HG03571 (cell line): ENCODE measurements around the gene TOPBP1.

ENCODE experiments used
- ATAC-seq: cut with Tn5 transposase; IDR thresholded peaks from one replicate; pipeline ENCODE4 v1.9.1; 2021; ENCODE audit not compliant: unreplicated experiment

TOPBP1 gene

DNA sequence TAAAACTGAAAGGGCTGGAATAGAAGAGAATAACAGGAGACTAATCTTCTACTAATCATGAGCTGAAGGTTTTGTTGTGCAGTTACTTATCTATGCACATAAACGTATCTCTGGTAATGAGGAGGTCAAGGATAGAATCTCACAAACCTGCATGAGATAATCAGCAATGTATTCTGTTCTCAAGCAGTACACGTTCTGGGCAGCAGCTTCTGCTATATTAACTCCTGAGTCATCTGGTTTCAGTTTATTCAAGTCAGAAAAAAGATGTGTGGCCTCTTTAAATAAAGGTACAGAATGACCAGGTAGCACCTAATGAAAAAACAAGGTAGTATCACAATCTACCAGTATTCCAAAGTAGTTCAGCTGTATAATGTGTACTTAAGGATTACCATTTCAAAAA, 53.4 kb downstream of the TOPBP1 start:
- ATAC-seq = no peak

DNA sequence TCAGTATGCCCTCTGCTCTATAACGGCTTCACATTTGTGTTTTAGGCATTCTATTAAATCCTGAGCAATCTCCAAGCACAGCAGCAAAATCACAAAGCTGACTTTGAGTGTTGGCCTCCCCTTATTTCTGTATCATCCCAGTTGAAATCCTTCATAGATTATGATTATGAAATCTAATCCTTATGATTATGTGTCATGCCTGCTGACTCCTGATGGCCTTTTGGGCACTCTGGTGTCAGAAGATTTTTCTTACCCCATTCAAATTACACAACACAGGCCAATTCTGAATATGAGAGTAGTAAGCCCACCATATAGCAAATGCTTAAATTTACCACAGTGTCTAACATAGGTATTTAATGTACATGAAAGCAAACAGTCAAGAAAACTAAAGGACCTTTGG, 53.9 kb downstream of the TOPBP1 start:
- ATAC-seq = no peak

DNA sequence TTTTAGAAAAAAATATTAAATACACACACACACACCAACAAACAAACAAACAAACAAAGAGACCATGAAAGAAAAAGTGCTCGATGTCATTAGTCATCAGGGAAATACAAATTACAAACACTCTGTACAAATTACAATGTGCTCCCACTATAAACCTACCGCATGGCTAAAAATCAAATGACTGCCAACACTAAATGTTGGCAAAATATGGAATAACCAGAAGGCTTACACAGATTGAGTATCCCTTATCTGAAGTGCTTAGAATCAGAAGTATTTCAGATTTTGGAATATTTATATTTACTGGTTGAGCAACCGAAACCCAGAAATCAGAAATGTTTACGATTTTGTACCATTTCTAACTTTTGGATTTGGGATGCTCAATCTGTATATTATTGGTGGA, 54.8 kb downstream of the TOPBP1 start:
- ATAC-seq = no peak

DNA sequence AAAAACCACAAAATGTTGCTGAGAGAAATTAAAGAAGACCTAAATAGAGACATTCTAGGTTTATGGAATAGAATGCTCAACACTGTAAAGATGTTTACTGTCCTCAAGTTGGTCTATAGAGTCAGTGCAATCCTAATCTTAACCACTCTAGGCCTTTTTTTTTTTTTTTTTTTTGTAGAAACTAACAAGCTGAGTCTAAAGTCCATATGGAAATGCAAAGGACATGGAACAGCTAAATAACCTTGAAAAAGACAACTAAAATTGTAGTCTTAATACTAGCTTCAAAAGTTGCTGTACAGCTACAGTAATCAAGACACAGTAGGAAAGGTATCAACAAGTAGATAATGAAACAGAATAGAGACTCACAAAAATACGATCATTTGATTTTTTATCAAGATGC, 55.4 kb downstream of the TOPBP1 start:
- no peak for ATAC-seq

DNA sequence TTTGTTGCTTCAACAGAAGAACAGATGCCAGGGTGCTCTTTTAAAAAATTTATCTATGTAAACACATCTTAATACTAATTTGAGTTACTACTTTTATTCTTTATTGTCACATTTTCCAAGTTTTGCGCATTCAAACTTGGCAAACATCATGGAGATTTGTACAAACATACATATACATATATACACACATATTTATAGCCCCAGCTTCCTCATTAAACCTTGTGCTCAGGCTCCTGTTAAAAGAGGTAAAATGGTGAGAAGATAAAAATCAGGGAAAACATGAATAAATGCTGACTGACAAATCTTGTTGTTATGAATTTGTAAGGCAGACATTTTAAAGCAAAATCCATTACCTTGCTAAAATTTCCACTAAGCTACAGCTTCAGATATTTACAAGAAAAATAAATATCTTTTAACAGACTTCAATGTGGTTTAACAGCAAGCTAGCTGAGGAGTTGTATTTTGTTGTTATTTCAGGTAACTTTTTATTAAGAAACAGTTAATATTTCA, 61.1 kb downstream of the TOPBP1 start:
- no peak for ATAC-seq

DNA sequence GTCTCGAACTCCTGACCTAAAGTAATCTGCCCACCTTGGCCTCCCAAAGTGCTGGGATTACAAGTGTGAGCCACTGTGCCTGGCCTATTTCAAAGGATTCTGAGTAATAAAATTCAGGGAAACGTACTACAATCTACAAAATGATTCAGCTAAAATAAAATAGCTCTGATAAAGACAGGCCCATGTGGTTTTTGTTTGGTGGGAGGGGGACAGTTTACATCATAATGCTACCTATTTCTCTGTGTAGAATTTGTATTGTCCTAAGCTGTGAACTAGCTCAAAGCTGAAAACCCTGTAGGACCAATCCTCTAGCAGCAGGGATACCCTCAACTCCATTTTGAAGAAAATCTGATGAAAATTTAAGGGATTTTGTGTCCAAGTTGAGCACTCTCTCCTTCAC, 62.5 kb downstream of the TOPBP1 start:
- ATAC-seq = no peak

DNA sequence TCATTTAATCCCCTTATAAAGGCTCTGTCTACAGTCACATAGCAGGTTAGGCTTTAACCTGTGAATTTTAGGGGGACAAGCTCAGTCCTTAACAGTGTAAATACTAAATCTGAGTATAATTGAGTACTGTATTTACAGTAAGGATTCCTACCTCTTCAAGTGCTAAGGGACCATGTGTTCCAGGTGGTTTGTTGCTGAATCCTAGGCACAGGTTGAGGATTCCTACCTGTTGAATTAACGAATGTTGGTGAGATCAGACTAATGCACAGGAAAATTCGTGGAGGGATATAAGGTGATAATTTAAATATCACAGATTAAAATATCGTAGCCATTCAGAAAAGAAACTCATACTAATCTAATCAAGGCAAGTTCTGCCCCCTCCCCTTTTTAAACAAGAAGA, 63.3 kb downstream of the TOPBP1 start:
- no peak for ATAC-seq

DNA sequence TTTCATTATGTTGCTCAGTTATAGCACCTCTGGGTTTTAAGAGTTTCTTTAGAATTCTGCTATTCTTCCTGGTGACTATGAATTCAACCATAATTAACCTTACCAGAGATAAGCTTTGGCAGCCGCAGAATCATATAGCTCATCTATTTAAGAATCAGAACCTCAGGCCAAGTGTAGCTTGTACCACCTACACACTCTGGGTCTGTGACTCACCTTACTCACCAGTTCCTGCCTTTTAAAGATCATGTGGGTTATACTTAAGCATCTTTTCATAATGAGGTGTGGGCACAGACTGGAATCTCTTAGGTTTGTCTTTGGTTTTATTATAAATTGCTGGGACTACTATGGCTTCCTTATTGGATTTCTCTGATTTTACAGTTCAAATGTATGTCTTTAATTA, 66.4 kb downstream of the TOPBP1 start:
- no peak for ATAC-seq

DNA sequence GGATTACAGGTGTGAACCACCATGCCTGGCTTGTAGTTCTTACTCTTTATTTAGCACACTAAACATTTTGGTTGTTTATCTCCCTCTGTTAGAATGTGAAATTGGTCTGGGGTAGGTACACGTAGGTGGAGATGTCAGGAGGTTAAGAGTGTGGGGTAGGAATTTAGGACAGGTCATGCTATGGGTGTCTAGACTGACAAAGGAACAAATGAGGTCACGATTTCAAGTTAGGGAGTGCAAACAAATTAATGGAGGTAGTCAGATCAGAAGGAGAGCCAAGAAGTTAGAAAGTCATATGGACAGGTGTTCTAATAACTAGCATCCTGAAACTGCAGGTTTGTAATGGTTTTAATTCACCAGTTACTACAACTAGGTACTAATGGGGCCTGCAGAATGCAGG, 68.5 kb downstream of the TOPBP1 start:
- ATAC-seq = no peak

DNA sequence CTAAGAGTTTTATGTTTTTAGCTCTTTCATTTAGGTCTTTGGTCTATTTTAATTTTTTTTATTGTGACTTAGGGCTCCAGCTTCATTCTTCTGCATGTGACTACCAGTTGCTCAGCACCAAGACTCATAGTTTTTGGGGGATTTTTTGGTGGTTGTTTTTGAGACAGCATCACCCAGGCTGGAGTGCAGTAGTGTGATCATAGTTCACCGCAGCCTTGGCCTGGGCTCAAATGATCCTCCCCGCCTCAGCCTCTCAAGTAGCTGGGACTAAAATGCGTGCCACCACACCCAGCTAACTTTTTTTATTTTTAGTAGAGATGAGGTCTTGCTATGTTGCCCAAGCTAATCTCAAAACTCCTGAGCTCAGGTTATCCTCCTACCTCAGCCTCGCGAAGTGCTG, 68.9 kb downstream of the TOPBP1 start:
- ATAC-seq = no peak

DNA sequence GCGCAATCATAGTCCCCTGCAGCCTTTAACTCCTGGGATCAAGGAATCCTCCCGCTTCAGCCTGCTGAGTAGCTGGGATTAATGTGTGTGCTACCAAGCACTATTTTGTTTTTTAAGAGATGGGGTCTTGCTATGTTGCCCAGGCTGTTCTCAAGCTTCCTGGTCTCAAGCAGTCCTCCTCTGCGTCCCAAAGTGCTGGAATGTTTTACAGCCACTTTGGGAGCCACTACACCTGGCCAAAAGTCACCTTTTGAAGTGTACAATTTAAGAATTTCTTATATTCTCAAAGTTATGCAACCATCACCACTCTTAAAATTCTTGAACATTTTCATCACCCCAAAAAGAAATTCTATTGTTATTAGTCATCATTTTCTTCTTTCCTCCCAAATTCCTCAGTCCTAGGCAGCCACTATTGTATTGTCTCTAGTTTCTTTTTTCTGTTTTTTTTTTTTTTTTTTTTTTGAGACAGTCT, 70.4 kb downstream of the TOPBP1 start:
- ATAC-seq = no peak

DNA sequence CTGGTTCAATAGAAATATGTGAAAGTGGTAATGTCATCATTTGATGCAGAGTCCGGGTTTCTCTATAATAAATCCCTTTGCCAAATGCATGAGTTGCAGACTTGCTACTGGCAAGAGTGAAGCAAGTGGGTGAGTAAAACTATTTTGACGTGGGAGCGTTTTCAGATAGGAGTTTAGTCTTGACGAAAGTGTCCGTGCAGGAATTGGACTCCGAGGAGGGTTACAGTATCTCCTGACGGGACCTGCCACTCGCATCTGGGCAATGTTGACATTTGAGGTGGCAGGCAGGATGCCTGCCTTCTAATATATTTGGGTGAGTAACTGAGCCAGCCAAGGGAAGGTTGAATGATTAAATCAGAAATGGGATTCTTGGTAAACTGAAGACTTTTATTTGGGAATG, 72.2 kb downstream of the TOPBP1 start:
- ATAC-seq = no peak

DNA sequence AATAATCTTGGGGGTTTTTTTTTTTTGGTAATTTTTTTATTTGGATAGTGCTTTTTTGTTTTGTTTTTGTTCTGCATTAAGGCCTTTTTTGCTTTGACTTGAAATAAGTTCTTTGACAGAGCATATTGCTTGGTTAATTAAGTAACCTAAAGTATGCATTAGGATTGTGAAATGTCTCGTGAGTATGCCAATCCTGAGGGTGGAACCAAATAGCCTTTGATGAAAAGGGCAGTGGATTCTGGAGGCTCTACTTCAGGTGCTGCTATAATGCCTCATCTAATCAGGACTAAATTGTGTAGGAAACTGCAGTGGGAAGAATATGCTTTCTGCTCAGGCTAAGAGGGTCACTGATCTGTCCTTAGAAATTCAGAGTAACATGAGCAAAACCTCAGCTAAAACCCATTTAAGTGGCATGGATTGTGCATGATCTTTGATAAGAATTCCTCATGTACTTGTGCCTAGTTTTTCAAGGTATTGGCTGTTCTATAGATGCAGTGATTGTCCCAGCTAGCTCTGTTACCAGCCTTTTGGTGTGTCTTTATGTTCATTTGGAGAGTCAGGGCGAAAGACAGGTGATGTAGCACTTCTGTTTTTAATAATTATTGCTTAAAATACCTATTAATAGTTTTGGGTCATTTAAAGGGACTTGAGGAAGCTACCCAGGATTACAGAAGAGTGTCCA, 72.8 kb downstream of the TOPBP1 start:
- ATAC-seq = no peak

DNA sequence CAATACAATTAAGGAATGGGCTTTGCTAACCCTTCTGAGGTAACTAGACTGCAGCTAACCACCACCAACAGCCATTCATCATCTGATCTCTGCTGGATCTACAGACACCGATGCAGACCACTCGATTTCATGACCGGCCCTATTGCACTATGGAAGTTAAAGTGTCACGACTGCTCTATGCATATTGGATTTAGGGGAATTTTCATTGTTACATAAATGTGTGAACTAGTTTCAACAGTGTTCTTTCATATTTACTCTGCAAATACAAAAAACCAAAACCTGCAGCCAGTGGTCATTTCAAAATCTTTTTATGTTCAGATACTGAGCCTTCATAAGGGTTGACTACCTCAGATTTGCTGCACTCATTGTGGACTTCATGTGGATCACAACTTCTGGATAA, 73.7 kb downstream of the TOPBP1 start:
- ATAC-seq = no peak

DNA sequence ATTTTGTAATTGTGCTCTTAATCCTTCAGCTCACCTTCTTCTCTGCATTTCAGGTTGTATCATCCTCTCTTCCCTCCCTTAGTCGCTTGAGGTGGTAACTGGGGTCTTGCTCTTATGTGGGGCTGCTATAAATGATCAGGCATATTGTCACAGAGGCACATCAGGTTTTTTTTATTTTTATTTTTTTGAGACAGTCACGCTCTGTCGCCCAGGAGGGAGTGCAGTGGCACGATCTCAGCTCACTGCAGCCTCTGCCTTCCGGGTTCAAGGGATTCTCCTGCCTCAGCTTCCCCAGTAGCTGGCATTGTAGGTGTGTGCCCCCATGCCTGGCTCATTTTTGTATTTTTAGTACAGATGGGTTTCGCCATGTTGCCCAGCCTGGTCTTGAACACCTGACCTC, 78.3 kb downstream of the TOPBP1 start:
- no peak for ATAC-seq

DNA sequence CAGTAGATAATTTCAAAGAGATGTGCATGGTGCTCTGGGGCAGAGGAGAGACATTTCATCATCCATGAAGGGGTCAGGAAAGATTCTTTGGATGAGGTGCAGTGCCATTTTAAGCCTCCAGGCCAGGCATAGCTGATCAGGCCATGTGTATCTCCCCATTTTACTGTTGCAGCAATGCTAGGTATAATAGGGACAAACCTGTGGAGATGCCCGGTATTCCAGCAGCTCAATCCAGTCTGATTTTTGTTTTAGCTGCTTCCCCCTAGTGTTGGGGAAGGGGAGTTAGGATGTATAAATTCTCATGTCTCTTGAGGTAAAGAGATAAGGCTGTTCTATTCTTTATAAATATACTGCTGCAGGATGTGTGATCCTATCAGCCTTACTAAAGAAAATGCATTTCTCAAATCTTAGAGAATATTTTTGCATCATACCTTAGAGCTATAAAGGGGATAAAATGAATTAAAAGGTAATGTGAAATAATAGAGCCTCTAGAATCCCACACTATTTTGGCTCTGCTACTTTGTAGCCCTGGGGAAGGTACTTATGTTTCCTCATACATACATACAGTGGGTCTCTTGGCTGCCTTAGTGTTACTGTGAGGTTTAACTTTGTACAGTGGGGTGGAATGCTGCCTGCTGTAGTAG, 83.1 kb downstream of the TOPBP1 start:
- no peak for ATAC-seq

DNA sequence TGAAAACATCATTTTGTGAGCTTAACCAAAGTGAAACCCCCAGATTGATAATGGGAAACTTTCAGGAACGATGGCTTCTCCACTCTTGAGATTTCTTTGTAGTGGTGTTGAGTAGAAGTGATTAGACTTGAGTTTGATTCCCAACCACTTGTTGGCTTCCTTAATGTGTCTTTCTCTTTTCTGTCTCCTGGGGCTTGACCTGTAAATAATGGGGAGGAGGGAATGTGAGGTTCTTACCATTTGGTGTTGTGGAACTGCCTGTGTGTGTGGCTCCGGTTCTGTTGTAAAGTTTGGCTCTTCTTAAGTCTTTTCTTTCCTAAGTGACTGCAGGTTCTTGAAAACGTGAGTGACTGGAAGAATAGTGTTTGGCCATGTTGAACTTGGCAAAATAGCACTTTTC, 85.6 kb downstream of the TOPBP1 start:
- no peak for ATAC-seq

DNA sequence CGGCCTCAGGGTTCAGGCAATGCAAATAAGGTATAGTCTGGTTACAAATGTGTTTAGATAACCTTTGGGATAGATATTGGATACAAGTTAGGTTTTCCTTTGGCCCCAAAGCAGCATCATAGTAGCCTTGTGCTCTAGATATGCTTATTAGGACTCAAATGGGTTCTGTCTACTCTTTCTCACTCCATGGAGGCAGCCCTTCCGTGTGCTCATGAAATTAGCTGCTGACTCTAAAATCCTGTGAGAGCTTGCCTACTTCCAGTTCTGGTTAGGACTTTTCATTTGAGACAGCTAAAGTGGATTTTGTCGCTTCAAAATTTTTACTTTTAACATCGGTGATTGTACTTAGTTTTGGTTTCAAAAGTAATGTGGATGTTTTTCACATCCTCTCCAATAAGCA, 86.7 kb downstream of the TOPBP1 start:
- no peak for ATAC-seq

DNA sequence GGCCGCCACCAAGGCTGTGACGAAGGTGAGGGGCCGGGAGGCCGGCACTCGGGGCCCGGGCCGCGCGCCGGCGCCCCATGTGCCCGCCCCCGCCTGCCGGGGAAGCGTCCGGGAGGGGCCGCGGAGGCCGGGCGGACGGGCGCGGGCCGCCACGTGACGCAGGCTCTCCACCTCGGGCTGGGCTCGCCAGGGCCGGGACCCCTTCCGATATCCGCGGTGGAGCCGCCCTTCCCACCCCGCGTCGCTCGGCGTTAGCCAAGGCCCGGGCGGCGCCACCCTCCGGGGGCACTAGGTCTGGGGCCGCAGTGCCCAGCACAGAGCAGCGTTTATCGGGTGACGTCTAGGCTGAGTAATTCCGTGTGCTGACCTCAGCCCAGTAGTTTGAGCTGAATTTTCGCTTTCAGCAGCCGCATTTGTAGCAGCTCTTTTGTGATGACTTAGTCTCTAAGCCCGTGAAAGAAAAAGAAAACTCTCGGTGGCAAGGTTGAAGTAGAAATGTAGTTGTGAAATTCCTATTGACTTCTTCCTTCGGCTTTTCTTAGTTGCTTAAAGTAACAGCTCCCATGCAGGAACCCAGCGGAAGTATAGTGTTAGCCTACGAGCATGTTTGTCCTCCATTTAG, 87.4 kb downstream of the TOPBP1 start:
- ATAC-seq = peak; percentile 20

DNA sequence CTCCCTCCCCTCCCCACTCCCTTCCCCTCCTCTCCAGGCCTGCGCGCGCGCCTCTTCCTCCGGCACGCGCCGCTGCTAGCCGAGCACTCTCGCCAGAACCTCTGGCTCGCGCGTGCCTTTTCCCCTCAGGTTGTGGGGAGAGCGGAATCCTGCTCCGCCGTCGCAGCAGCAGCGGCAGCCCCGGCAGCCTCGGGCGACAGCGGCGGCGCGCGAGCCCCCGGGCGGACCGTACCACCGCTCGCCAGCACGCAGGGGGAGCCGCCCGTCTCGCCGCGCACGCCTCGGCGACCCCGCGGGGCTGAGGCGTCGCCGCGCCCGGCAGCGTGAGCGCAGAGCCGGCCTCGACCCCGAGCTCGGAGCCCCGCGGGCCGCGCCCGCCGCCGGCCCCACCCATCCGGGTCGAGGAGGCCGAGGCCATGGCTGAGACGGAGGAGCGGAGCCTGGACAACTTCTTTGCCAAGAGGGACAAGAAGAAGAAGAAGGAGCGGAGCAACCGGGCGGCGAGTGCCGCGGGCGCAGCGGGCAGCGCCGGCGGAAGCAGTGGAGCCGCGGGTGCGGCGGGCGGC, 88.0 kb downstream of the TOPBP1 start, which contains the start of gene CDV3:
Gene CDV3, plus strand, starts transcription at position 58 of the 566 bp plus-strand sequence. Its CDS starts 359 bp downstream, at position 417.
- peak; percentile 20 for ATAC-seq

DNA sequence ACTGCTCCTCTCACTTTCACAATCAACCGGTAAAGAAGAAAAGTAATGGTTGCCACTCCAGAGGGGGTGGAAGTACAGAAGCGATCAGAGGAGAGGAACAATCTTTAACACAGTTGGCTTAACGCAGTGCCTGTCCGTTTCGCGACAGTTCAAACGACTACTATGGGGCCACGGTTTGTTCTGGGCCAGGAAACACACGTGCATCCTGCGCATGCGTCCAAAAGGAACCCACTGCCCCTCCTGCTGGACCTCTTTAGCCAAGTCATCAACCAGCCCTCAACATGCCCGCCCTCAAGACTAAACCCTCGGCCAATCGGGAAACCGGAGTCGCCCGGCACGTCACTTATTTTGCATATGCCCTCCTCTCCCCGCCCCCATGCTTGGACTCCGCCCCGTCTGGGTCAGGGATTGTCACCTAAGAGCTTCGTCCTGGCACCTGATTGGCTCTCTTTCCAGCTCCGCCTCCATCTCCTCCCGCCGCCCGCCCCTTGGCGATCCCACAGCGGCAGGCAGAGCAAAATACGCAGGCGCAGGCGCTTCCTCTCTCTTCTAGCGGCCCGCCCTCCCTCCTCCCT, 88.6 kb downstream of the TOPBP1 start:
- ATAC-seq = peak; percentile 67
